Endothelial cell of umbilical vein (primary cell): ENCODE data around the gene KHNYN. TPM values are rescaled to one million over a fixed set of nuclear protein-coding genes. Genes with fewer than 3 reads are reported as not detected.

Experiments used
- BruUV-seq: library from RNA; stranded (reverse); fragments of 400-500 nt; replicated peaks from 2 replicates; lab custom pipeline; 2021; lab: Mats Ljungman, UMichigan
- CTCF ChIA-PET: fragments of 300-600, 350-600 bp; sonication (Branson Sonifier 250); formaldehyde crosslinking; loops from one replicate; lab custom pipeline; 2021; ENCODE audit warnings: antibody characterized with exemption, inconsistent platforms; lab: Charles Lee
- POLR2A ChIA-PET: fragments of 300-600, 350-600 bp; sonication (Branson Sonifier 250); formaldehyde crosslinking; loops from one replicate; lab custom pipeline; 2021; ENCODE audit warnings: antibody characterized with exemption, inconsistent platforms; lab: Charles Lee
- DNase-seq: peaks from one replicate; pipeline ENCODE4 v3.0.0-alpha.2; 2011; ENCODE audit warnings: low read depth, low spot score
- FAIRE-seq: peaks from 2 replicates; lab custom pipeline; 2011; peaks lifted over from hg19 to GRCh38; lab: Jason Lieb, UNC
- H2AFZ ChIP-seq: 2 replicates; pipeline ENCODE4 v1.6.0; 2012; ENCODE audit warnings: low read depth, low read length, control low read depth, inconsistent platforms
- H3K27ac ChIP-seq: 2 replicates; pipeline ENCODE4 v1.5.1; 2011; ENCODE audit warnings: low read depth, mild to moderate bottlenecking, control low read depth, low read length, moderate library complexity; ENCODE audit not compliant: insufficient read depth
- H3K27me3 ChIP-seq, 2 experiments: 2 replicates each; pipeline versions ENCODE4 v1.6.0 to v1.6.1; 2011; ENCODE audit warnings: low read length in 2 of 2, mixed read lengths in 1 of 2; ENCODE audit not compliant: control insufficient read depth in 2 of 2, insufficient read depth in 2 of 2
- H3K36me3 ChIP-seq, 2 experiments: 2 replicates in 1 of 2; 3 replicates in 1 of 2; pipeline ENCODE4 v1.5.1; 2011; ENCODE audit warnings: low read length in 2 of 2, mild to moderate bottlenecking in 1 of 2, moderate library complexity in 1 of 2; ENCODE audit not compliant: control insufficient read depth in 2 of 2, insufficient read depth in 2 of 2; ENCODE audit errors: extremely low read depth in 1 of 2
- H3K4me1 ChIP-seq: 3 replicates; pipeline ENCODE4 v1.5.1; 2011; ENCODE audit warnings: mild to moderate bottlenecking, low read length; ENCODE audit not compliant: control insufficient read depth, insufficient read depth; ENCODE audit errors: extremely low read depth
- H3K4me2 ChIP-seq: 2 replicates; pipeline ENCODE4 v1.6.1; 2011; ENCODE audit warnings: low read length, control low read depth, mixed read lengths; ENCODE audit not compliant: insufficient read depth
- H3K4me3 ChIP-seq, 3 experiments: fragments of 200-600 bp in 1 of 3; sonication (generic), shearing (Covaris generic) in 1 of 3; replicated peaks in 1 of 3; 2 replicates each; pipeline ENCODE4 v1.5.1; 2011 to 2016; ENCODE audit warnings: control low read depth in 3 of 3, low read length in 3 of 3, mild to moderate bottlenecking in 2 of 3, inconsistent platforms in 1 of 3, low read depth in 1 of 3, moderate library complexity in 1 of 3; ENCODE audit not compliant: insufficient read depth in 1 of 3
- H3K79me2 ChIP-seq: 2 replicates; pipeline ENCODE4 v1.6.0; 2012; ENCODE audit warnings: low read length, inconsistent platforms; ENCODE audit not compliant: control insufficient read depth, insufficient read depth
- H3K9ac ChIP-seq: replicated peaks from 2 replicates; pipeline ENCODE3; 2011; ENCODE audit warnings: low read length, control low read depth; ENCODE audit not compliant: insufficient read depth; ENCODE audit errors: extremely low read depth
- H3K9me1 ChIP-seq: replicated peaks from 3 replicates; pipeline ENCODE4 v1.6.0; 2011; ENCODE audit warnings: mild to moderate bottlenecking, low read length; ENCODE audit not compliant: control insufficient read depth, insufficient read depth; ENCODE audit errors: extremely low read depth
- H3K9me3 ChIP-seq: replicated peaks from 2 replicates; pipeline ENCODE4 v1.5.1; 2012; ENCODE audit warnings: low read length, inconsistent platforms; ENCODE audit not compliant: control insufficient read depth, insufficient read depth
- H4K20me1 ChIP-seq: replicated peaks from 2 replicates; pipeline ENCODE3; 2011; ENCODE audit warnings: mild to moderate bottlenecking, low read length; ENCODE audit not compliant: control insufficient read depth, insufficient read depth; ENCODE audit errors: extremely low read depth
- CTCF ChIP-seq, 2 donors: IDR thresholded peaks; 1 replicate in 1 of 2; 2 replicates in 1 of 2; pipeline ENCODE4 v1.5.1; 2011; ENCODE audit warnings: low read length in 2 of 2, mild to moderate bottlenecking in 2 of 2, moderate library complexity in 2 of 2, control low read depth in 1 of 2, inconsistent platforms in 1 of 2, low read depth in 1 of 2; ENCODE audit not compliant: insufficient read depth in 1 of 2; ENCODE audit errors: extremely low read depth in 1 of 2
- EZH2 ChIP-seq: IDR thresholded peaks from 2 replicates; pipeline ENCODE4 v1.6.1; 2012; ENCODE audit warnings: borderline replicate concordance, low read depth, mild to moderate bottlenecking, moderate library complexity, low read length, inconsistent platforms; ENCODE audit not compliant: severe bottlenecking
- POLR2A ChIP-seq: IDR thresholded peaks from 2 replicates; pipeline ENCODE4 v1.6.1; 2012; ENCODE audit warnings: low read depth, mild to moderate bottlenecking, control low read depth, low read length
- POLR2AphosphoS5 ChIP-seq: IDR thresholded peaks from 2 replicates; pipeline ENCODE4 v1.6.1; 2012; ENCODE audit warnings: low read depth, mild to moderate bottlenecking, control low read depth, low read length, moderate library complexity; ENCODE audit not compliant: insufficient read depth
- dilution Hi-C: fragments of 300-500 bp; cut with MboI; formaldehyde crosslinking; loops from one replicate; pipeline ENCODE4 v1.15.0; 2019; ENCODE audit warnings: low sequenced_read_pairs; ENCODE audit not compliant: extremely low pct_ligation_motif_present
- intact Hi-C: fragments of 100-400 bp; cut with micrococcal nuclease; formaldehyde crosslinking; loops from one replicate; pipeline ENCODE4 v1.10.0; 2022
- polyA plus RNA-seq, 4 experiments: library from polyadenylated mRNA; depleted of rRNA in 3 of 4; stranded (reverse) in 3 of 4; unstranded in 1 of 4; fragments of >200 nt; gene quantifications; 2 replicates each; pipeline versions ENCODE4 v1.2.1 to v1.2.3, GENCODE V29; 2011 to 2012; ENCODE audit warnings: missing spikeins in 1 of 4
- total RNA-seq: library from RNA; stranded (reverse); gene quantifications from 2 replicates; pipeline ENCODE4 v1.2.3, GENCODE V29; 2021

KHNYN gene
- total and polyA plus RNA-seq, 2 donors (not counting 3 experiments of a cell fraction or from before 2014, with no cell fraction given): 25.4 to 63.3 TPM

- Histone ChIP-seq H3K4me3 (no peak overlapping the region), H3K27ac (no peak overlapping the region), H3K36me3 (peaks cover 7 to 23% of the 10 kb centered on the region in 2 experiments), H3K79me2 (peaks cover 2% of the 10 kb centered on the region), H3K9me3 (no peaks in the 10 kb centered on the region), H3K4me2 (no peak overlapping the region), H4K20me1 (no peaks in the 10 kb centered on the region), H2AFZ (no peak overlapping the region), H3K9ac (no peak overlapping the region), H3K9me1 (no peaks in the 10 kb centered on the region), H3K27me3 (no peaks in the 10 kb centered on the region), H3K4me1 (peaks cover 41% of the 10 kb centered on the region)
- FAIRE-seq (no peak), DNase-seq (no peak)
- no TSS peak for BruUV-seq
- intact Hi-C loops: loop anchor here (10.0 kb wide), 1 partner anchor 955 kb away; no protein-coding TSS in a partner anchor
- dilution Hi-C loops: no loop called here
- CTCF ChIA-PET: interaction anchor here (1.3 kb wide), 1 partner anchor 74 kb away, joined by 5 read pairs; no protein-coding TSS in a partner anchor
- TF ChIP-seq POLR2A (peak; percentile 57), CTCF (IDR thresholded peaks at IDR 0.05; ENCODE audit: extremely low read depth in 1 of 2, insufficient read depth in 1 of 2, low read depth in 1 of 2, low read length in 2 of 2) (no peak), EZH2 (no peak), POLR2AphosphoS5 (peak; percentile 32)
- POLR2A ChIA-PET: no interaction called here
Observed at GRCh38 chr14:24439830-24440605, 10.3 kb downstream of the KHNYN start.
